T-helper 1 cell (primary cell): Measurements from ENCODE around the gene SYCE3.
A peak's percentile ranks its signal among the peaks of the same experiment; 100 is the strongest.
"Not testable (repeated sequence)": the region's sequence is repeated elsewhere in the genome, so short reads cannot be mapped to it uniquely, and the experiment has no call there.

Experiments
- DNase-seq, 5 donors: peaks; one replicate each; pipeline ENCODE4 v3.0.0-alpha.2; 2012 to 2020

Gene SYCE3

GRCh38 chr22:50548040-50548920, 14.4 kb downstream of the SYCE3 start:
- DNase-seq, result peak in 3 of 5 donors; percentile 57 to 61 (median 58)

- no peak for DNase-seq
These were observed 15.3 kb downstream of the SYCE3 start for GRCh38 chr22:50547263-50547985.

- DNase-seq, result no peak
These were observed 16.1 kb downstream of the SYCE3 start for GRCh38 chr22:50546326-50547262.

- DNase-seq, result peak in 1 of 5 donors; percentile 69
These were observed 17.0 kb downstream of the SYCE3 start, which contains the start of gene KLHDC7B for GRCh38 chr22:50545522-50546325. Gene KLHDC7B (plus strand): TSS chr22:50545899. CDS start chr22:50546244, 345 bp downstream.

- DNase-seq, result peak in 1 of 5 donors; percentile 78
These were observed 17.9 kb downstream of the SYCE3 start for GRCh38 chr22:50544746-50545253.

GRCh38 chr22:50544078-50544745, 18.5 kb downstream of the SYCE3 start:
- peak; percentile 61 to 85 (median 76) for DNase-seq

GRCh38 chr22:50542416-50542927, 20.2 kb downstream of the SYCE3 start:
- peak in 1 of 5 donors; percentile 70 for DNase-seq

GRCh38 chr22:50541667-50542026, 21.1 kb downstream of the SYCE3 start:
- peak in 1 of 5 donors; percentile 83 for DNase-seq

GRCh38 chr22:50540381-50540780, 22.3 kb downstream of the SYCE3 start:
- DNase-seq, result no peak

GRCh38 chr22:50537765-50538164, 25.0 kb downstream of the SYCE3 start:
- no peak for DNase-seq

- no peak for DNase-seq
These were observed 26.5 kb downstream of the SYCE3 start for GRCh38 chr22:50536226-50536625.

- no peak for DNase-seq
These were observed 27.6 kb downstream of the SYCE3 start for GRCh38 chr22:50535113-50535512.

GRCh38 chr22:50533856-50534711, 28.6 kb downstream of the SYCE3 start:
- DNase-seq, result not testable (repeated sequence)

- no peak for DNase-seq
These were observed 29.6 kb downstream of the SYCE3 start for GRCh38 chr22:50532824-50533796.

- no peak for DNase-seq
These were observed 30.6 kb downstream of the SYCE3 start for GRCh38 chr22:50531962-50532674.

- peak in 4 of 5 donors; percentile 47 to 86 (median 57) for DNase-seq
These were observed 31.2 kb downstream of the SYCE3 start for GRCh38 chr22:50531546-50531961.

GRCh38 chr22:50530877-50531545, 31.7 kb downstream of the SYCE3 start:
- DNase-seq, result peak; percentile 47 to 92 (median 65)
